Stimulated activated CD4-positive, alpha-beta T cell treated with anti-CD3 and anti-CD28 coated beads, Interleukin-4, amount 100 ng/mL, for 24 hours (primary cell): ENCODE data around the gene COLEC11.
"Not testable (repeated sequence)": the region's sequence is repeated elsewhere in the genome, so short reads cannot be mapped to it uniquely, and the experiment has no call there.

Experiments
- DNase-seq: peaks from one replicate; pipeline ENCODE4 v3.0.0-alpha.2; 2020

The COLEC11 gene

GRCh38 chr2:3606370-3607201 lies 11.7 kb downstream of the COLEC11 start:
- no peak for DNase-seq

- no peak for DNase-seq
Measured at GRCh38 chr2:3608373-3609278, 13.7 kb downstream of the COLEC11 start.

GRCh38 chr2:3609279-3609673 lies 14.4 kb downstream of the COLEC11 start:
- DNase-seq = not testable (repeated sequence)

GRCh38 chr2:3610415-3610814 lies 15.5 kb downstream of the COLEC11 start:
- DNase-seq = no peak

- DNase-seq = no peak
Measured at GRCh38 chr2:3610881-3611505, 16.1 kb downstream of the COLEC11 start.

GRCh38 chr2:3611589-3611988 lies 16.7 kb downstream of the COLEC11 start:
- no peak for DNase-seq

GRCh38 chr2:3612639-3613523 lies 18.0 kb downstream of the COLEC11 start:
- DNase-seq = no peak

GRCh38 chr2:3613524-3613905 lies 18.6 kb downstream of the COLEC11 start:
- DNase-seq = no peak

- not testable (repeated sequence) for DNase-seq
Measured at GRCh38 chr2:3614743-3615142, 19.8 kb downstream of the COLEC11 start.

GRCh38 chr2:3615541-3616200 lies 20.8 kb downstream of the COLEC11 start:
- not testable (repeated sequence) for DNase-seq

- DNase-seq = not testable (repeated sequence)
Measured at GRCh38 chr2:3616435-3617197, 21.7 kb downstream of the COLEC11 start.

- DNase-seq = no peak
Measured at GRCh38 chr2:3617198-3617890, 22.4 kb downstream of the COLEC11 start.

GRCh38 chr2:3618367-3618766 lies 23.5 kb downstream of the COLEC11 start:
- DNase-seq = no peak

- DNase-seq = no peak
Measured at GRCh38 chr2:3619033-3619432, 24.1 kb downstream of the COLEC11 start.

- not testable (repeated sequence) for DNase-seq
Measured at GRCh38 chr2:3619661-3620060, 24.7 kb downstream of the COLEC11 start.

- DNase-seq = no peak
Measured at GRCh38 chr2:3620834-3621233, 25.9 kb downstream of the COLEC11 start.

GRCh38 chr2:3622967-3623366 lies 28.1 kb downstream of the COLEC11 start:
- no peak for DNase-seq

- no peak for DNase-seq
Measured at GRCh38 chr2:3624059-3624794, 29.3 kb downstream of the COLEC11 start.

- DNase-seq = no peak
Measured at GRCh38 chr2:3625186-3625585, 30.3 kb downstream of the COLEC11 start.
